Liver (tissue), 9 donors: ENCODE measurements around the gene IFNAR1. TPM values are rescaled to one million over a fixed set of nuclear protein-coding genes. Genes with fewer than 3 reads are reported as not detected.

Experiments
- DNase-seq: peaks from one replicate; pipeline ENCODE4 v3.0.0-alpha.2; 2017; ENCODE audit warnings: low spot score
- H3K27ac ChIP-seq, 2 donors: one replicate each; pipeline ENCODE4 v1.7.0; 2013; ENCODE audit warnings: inconsistent platforms in 2 of 2, low read length in 2 of 2, control low read depth in 1 of 2, low read depth in 1 of 2, mild to moderate bottlenecking in 1 of 2
- H3K27me3 ChIP-seq, 4 donors: one replicate each; pipeline versions ENCODE4 v1.6.1 to v1.7.0; 2013; ENCODE audit warnings: low read length in 3 of 4, inconsistent platforms in 1 of 4, mild to moderate bottlenecking in 1 of 4, moderate library complexity in 1 of 4; ENCODE audit not compliant: control insufficient read depth in 4 of 4, insufficient read depth in 4 of 4
- H3K36me3 ChIP-seq, 4 donors: one replicate each; pipeline versions ENCODE4 v1.6.1 to v1.7.0; 2013; ENCODE audit warnings: low read length in 3 of 4, mild to moderate bottlenecking in 3 of 4, low read depth in 1 of 4, moderate library complexity in 1 of 4; ENCODE audit not compliant: control insufficient read depth in 4 of 4, insufficient read depth in 3 of 4
- H3K4me1 ChIP-seq, 4 donors: one replicate each; pipeline versions ENCODE4 v1.6.1 to v1.7.0; 2013; ENCODE audit warnings: low read length in 3 of 4, mild to moderate bottlenecking in 3 of 4, moderate library complexity in 1 of 4; ENCODE audit not compliant: control insufficient read depth in 4 of 4, insufficient read depth in 4 of 4
- H3K4me3 ChIP-seq, 3 donors: one replicate each; pipeline versions ENCODE4 v1.6.1 to v1.7.0; 2013; ENCODE audit warnings: low read length in 3 of 3, control low read depth in 1 of 3, low read depth in 1 of 3, mild to moderate bottlenecking in 1 of 3
- H3K9ac ChIP-seq, 2 donors: one replicate each; pipeline ENCODE4 v1.7.0; 2013; ENCODE audit warnings: low read length in 2 of 2, mild to moderate bottlenecking in 2 of 2, moderate library complexity in 2 of 2, control low read depth in 1 of 2, low read depth in 1 of 2
- H3K9me3 ChIP-seq, 4 donors: one replicate each; pipeline versions ENCODE4 v1.6.1 to v1.7.0; 2013; ENCODE audit warnings: low read length in 3 of 4; ENCODE audit not compliant: control insufficient read depth in 4 of 4
- ATF3 ChIP-seq: IDR thresholded peaks from 2 replicates; pipeline ENCODE4 v1.6.1; 2016; ENCODE audit warnings: antibody characterized with exemption
- CTCF ChIP-seq: fragments of 150-350 bp; IDR thresholded peaks from 2 replicates; pipeline ENCODE4 v1.5.1; 2017; ENCODE audit warnings: improper control_type of control experiment, low read depth, low read length; ENCODE audit not compliant: missing input control
- EGR1 ChIP-seq, 2 donors: IDR thresholded peaks; 2 replicates each; pipeline ENCODE4 v1.6.1; 2016 to 2018; ENCODE audit warnings: antibody characterized with exemption in 2 of 2, low read depth in 2 of 2
- FOXA1 ChIP-seq: IDR thresholded peaks from 2 replicates; pipeline ENCODE4 v1.6.1; 2016; ENCODE audit warnings: antibody characterized with exemption
- FOXA2 ChIP-seq: IDR thresholded peaks from 2 replicates; pipeline ENCODE4 v1.6.1; 2016; ENCODE audit warnings: antibody characterized with exemption
- GABPA ChIP-seq, 2 donors: IDR thresholded peaks in 1 of 2; conservative IDR thresholded peaks in 1 of 2; 2 replicates each; pipeline ENCODE4 v1.6.1; 2016; ENCODE audit warnings: antibody characterized with exemption in 2 of 2, mild to moderate bottlenecking in 1 of 2, moderate library complexity in 1 of 2
- HNF4A ChIP-seq, 2 donors: conservative IDR thresholded peaks; 2 replicates each; pipeline ENCODE4 v1.6.1; 2016; ENCODE audit warnings: antibody characterized with exemption in 2 of 2, mild to moderate bottlenecking in 2 of 2
- HNF4G ChIP-seq: IDR thresholded peaks from 2 replicates; pipeline ENCODE4 v1.6.1; 2016; ENCODE audit warnings: antibody characterized with exemption
- JUND ChIP-seq, 2 donors: IDR thresholded peaks; 2 replicates each; pipeline ENCODE4 v1.6.1; 2016; ENCODE audit warnings: antibody characterized with exemption in 2 of 2
- NR2F2 ChIP-seq: IDR thresholded peaks from 2 replicates; pipeline ENCODE4 v1.6.1; 2016; ENCODE audit warnings: antibody characterized with exemption
- RAD21 ChIP-seq, 2 donors: IDR thresholded peaks; 2 replicates each; pipeline ENCODE4 v1.6.1; 2016; ENCODE audit warnings: antibody characterized with exemption in 2 of 2, mild to moderate bottlenecking in 2 of 2
- REST ChIP-seq: IDR thresholded peaks from 2 replicates; pipeline ENCODE4 v1.6.1; 2016; ENCODE audit warnings: antibody characterized with exemption, mild to moderate bottlenecking
- RXRA ChIP-seq, 2 donors: IDR thresholded peaks; 2 replicates each; pipeline ENCODE4 v1.6.1; 2017 to 2018; ENCODE audit warnings: antibody characterized with exemption in 2 of 2, mild to moderate bottlenecking in 1 of 2
- SP1 ChIP-seq: IDR thresholded peaks from 2 replicates; pipeline ENCODE4 v1.6.1; 2018; ENCODE audit warnings: antibody characterized with exemption, mild to moderate bottlenecking
- TAF1 ChIP-seq: conservative IDR thresholded peaks from 2 replicates; pipeline ENCODE4 v1.6.1; 2016; ENCODE audit warnings: antibody characterized with exemption, mild to moderate bottlenecking
- YY1 ChIP-seq: IDR thresholded peaks from 2 replicates; pipeline ENCODE4 v1.6.1; 2016; ENCODE audit warnings: antibody characterized with exemption, mild to moderate bottlenecking
- WGBS: extraction: QIAGEN DNeasy Blood & Tissue Kit; methylation state at CpG from one replicate; pipeline ENCODE4 v1.1.7; 2013; 5-methylcytosine and 5-hydroxymethylcytosine counted together
- polyA plus RNA-seq, 2 donors: library from polyadenylated mRNA; stranded (reverse) in 1 of 2; unstranded in 1 of 2; fragments of 200-250 nt in 1 of 2; fragments of >200 nt in 1 of 2; fragmentation: Nextera tagmentation in 1 of 2; extraction: Ambion mirVana in 1 of 2; gene quantifications; one replicate each; pipeline versions ENCODE4 v1.2.1 to v1.2.3, GENCODE V29; 2013 to 2015
- total RNA-seq, 2 donors: library from RNA; depleted of rRNA; stranded (reverse); fragments of >200 nt; gene quantifications; one replicate each; pipeline ENCODE4 v1.2.3, GENCODE V29; 2014
- donor health status: healthy.
- donor health status: healthy.
- donor health status: healthy.
- donor health status: healthy.
- donor health status: healthy.

Gene IFNAR1
- total and polyA plus RNA-seq, 4 donors: 31.1 to 54.3 (median 46.2) TPM

- no peak overlapping the region for H3K4me3 ChIP-seq
- peak overlapping the region; percentile 65 to 77 for H3K27ac ChIP-seq
- peaks cover 0 to 3% (median 0%) of the 10 kb centered on the region in 4 donors for H3K36me3 ChIP-seq
- H3K27me3 ChIP-seq: no peaks in the 10 kb centered on the region
- H3K9ac ChIP-seq: no peak overlapping the region
- DNase-seq: no peak
- WGBS: 86% methylated on average over 2 of the region's 2 CpGs
- TF ChIP-seq SP1 (no peak), RAD21 (IDR thresholded peaks at IDR 0.05) (no peak), HNF4A (conservative IDR thresholded peaks at IDR 0.05) (no peak), CTCF (no peak), REST (no peak), HNF4G (no peak), JUND (IDR thresholded peaks at IDR 0.05) (no peak), RXRA (IDR thresholded peaks at IDR 0.05) (no peak), TAF1 (no peak), EGR1 (IDR thresholded peaks at IDR 0.05; ENCODE audit: low read depth in 2 of 2) (no peak), GABPA (IDR thresholded peaks at IDR 0.05 in 1 of 2, conservative IDR thresholded peaks at IDR 0.05 in 1 of 2) (no peak), NR2F2 (no peak)
- H3K4me1 ChIP-seq: peaks cover 18 to 34% (median 22%) of the 10 kb centered on the region in 4 donors
- no peaks in the 10 kb centered on the region for H3K9me3 ChIP-seq
Measured at GRCh38 chr21:33301632-33302002, 23.2 kb upstream of the IFNAR1 start.

- H3K9ac ChIP-seq: no peak overlapping the region
- TF ChIP-seq NR2F2 (no peak), RXRA (IDR thresholded peaks at IDR 0.05) (no peak), HNF4G (no peak), GABPA (IDR thresholded peaks at IDR 0.05 in 1 of 2, conservative IDR thresholded peaks at IDR 0.05 in 1 of 2) (no peak), FOXA1 (no peak), REST (no peak), RAD21 (IDR thresholded peaks at IDR 0.05) (no peak), SP1 (no peak), ATF3 (no peak), CTCF (no peak), YY1 (no peak), FOXA2 (no peak), EGR1 (IDR thresholded peaks at IDR 0.05; ENCODE audit: low read depth in 2 of 2) (no peak), JUND (IDR thresholded peaks at IDR 0.05) (no peak)
- no peaks in the 10 kb centered on the region for H3K9me3 ChIP-seq
- H3K27ac ChIP-seq: peak overlapping the region; percentile 65 to 77
- no peak overlapping the region for H3K4me3 ChIP-seq
- H3K4me1 ChIP-seq: peaks cover 18 to 34% (median 22%) of the 10 kb centered on the region in 4 donors
- H3K36me3 ChIP-seq: peaks cover 0 to 2% (median 0%) of the 10 kb centered on the region in 4 donors
- no peak for DNase-seq
- WGBS: 93% methylated on average over 7 of the region's 7 CpGs
- H3K27me3 ChIP-seq: no peaks in the 10 kb centered on the region
Measured at GRCh38 chr21:33302055-33302454, 22.7 kb upstream of the IFNAR1 start.
